ENCODE measurements around the gene TAOK2. TPM values are rescaled to one million over a fixed set of nuclear protein-coding genes. Genes with fewer than 3 reads are reported as not detected.

The TAOK2 gene
- total and polyA plus RNA-seq, 9 donors: 28.0 to 43.3 (median 37.8) TPM

DNA sequence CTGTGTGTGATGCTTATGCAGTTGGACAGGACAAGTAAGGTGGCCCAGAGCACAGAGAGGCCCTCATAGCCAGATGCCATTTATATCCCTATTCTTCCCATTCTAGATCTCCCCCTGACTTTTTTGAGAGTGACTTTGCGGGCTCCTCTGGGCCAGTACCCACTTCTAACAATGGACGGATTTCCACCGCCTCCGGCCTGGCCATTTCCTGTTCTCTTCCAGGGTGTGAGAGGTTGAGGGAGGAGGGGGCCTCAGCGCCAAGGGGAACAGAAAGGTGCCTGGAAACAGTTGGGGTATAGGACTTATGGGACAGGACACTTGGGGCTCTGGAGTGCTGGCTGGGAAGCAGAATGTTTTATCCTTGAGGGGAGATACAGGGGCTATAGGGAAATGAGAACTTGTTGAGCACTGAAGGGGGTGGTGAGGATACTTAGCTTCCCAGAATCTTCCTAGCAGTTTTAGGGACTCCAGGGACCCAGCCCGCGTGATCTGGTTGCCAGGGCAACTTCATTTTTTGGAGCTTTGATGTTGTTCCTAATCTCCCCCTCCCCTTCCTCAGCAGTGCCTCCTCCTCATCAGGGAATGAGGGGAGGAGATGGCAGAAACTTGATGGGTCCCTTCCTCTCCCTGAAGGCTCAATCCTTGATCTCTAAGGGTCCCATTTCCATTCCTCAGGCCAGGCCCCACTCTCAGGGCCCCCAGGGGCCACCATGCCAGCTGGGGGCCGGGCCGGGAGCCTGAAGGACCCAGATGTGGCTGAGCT, 3.6 kb downstream of the TAOK2 start:
- Histone ChIP-seq H3K4me3 (ENCODE audit: low read length) (no peak overlapping the region), H3K27ac (ENCODE audit: low read length) (peak overlapping the region; percentile 71), H3K9me3 (replicated peaks; ENCODE audit: control insufficient read depth, low read depth, low read length) (peaks cover 5% of the 10 kb centered on the region), H3K27me3 (ENCODE audit: control insufficient read depth, insufficient read depth, low read length) (no peaks in the 10 kb centered on the region), H3K4me1 (ENCODE audit: control insufficient read depth, insufficient read depth, low read length) (peaks cover 43% of the 10 kb centered on the region), H3K36me3 (ENCODE audit: control insufficient read depth, insufficient read depth, low read length) (peaks cover 52% of the 10 kb centered on the region)
- DNase-seq: no peak
- WGBS (ENCODE audit: insufficient coverage): 73% methylated on average over 5 of the region's 9 CpGs

DNA sequence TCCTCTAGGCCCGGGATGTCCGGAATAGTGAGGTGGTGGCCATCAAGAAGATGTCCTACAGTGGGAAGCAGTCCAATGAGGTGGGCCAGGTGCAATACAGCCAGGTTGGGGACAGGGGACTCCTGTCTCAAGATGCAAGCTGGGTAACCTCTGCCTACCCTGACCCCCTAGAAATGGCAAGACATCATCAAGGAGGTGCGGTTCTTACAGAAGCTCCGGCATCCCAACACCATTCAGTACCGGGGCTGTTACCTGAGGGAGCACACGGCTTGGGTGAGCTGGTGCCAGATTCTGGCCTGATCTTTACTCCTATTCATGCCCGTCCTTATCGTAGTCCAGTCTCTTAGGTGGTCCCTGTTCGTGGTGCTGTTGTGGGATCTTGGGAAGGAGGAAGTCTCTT, 4.4 kb downstream of the TAOK2 start:
- Histone ChIP-seq H3K4me3 (ENCODE audit: low read length) (no peak overlapping the region), H3K36me3 (ENCODE audit: control insufficient read depth, insufficient read depth, low read length) (peaks cover 57% of the 10 kb centered on the region), H3K9me3 (replicated peaks; ENCODE audit: control insufficient read depth, low read depth, low read length) (peaks cover 2% of the 10 kb centered on the region), H3K27me3 (ENCODE audit: control insufficient read depth, insufficient read depth, low read length) (no peaks in the 10 kb centered on the region), H3K27ac (ENCODE audit: low read length) (no peak overlapping the region), H3K4me1 (ENCODE audit: control insufficient read depth, insufficient read depth, low read length) (peaks cover 41% of the 10 kb centered on the region)
- DNase-seq: no peak
- WGBS (ENCODE audit: insufficient coverage): 100% methylated on average over 9 of the region's 9 CpGs

DNA sequence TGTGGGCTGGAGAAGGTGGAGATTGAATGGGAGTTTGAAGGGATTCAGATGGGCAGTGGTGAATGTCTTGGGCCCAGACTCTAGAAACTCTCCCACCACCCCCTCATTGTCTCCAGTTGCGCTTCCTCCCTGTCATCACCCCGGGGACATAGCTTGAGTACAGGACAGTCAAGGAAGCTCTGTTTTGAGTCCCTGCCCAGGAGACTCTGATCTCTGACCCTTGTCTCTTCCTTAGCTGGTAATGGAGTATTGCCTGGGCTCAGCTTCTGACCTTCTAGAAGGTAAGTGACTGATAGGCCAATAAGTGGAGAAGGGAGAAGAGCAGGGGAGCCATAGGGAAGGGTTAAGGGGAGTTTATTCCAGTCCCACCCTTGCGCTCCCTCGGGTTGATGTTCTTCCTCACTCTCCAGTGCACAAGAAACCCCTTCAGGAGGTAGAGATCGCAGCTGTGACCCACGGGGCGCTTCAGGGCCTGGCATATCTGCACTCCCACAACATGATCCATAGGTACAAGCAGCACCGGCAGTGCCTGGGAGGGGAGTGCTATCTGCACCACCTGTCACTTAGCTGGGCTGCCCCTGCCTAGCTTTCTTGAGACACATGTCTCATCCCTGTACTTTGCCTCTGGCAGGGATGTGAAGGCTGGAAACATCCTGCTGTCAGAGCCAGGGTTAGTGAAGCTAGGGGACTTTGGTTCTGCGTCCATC, 5.0 kb downstream of the TAOK2 start:
- H3K9me3 ChIP-seq (replicated peaks; ENCODE audit: control insufficient read depth, low read depth, low read length): no peaks in the 10 kb centered on the region
- no peaks in the 10 kb centered on the region for H3K27me3 ChIP-seq (ENCODE audit: control insufficient read depth, insufficient read depth, low read length)
- no peak for DNase-seq
- peaks cover 63% of the 10 kb centered on the region for H3K36me3 ChIP-seq (ENCODE audit: control insufficient read depth, insufficient read depth, low read length)
- WGBS (ENCODE audit: insufficient coverage): 89% methylated on average over 1 of the region's 9 CpGs
- peaks cover 38% of the 10 kb centered on the region for H3K4me1 ChIP-seq (ENCODE audit: control insufficient read depth, insufficient read depth, low read length)
- H3K4me3 ChIP-seq (ENCODE audit: low read length): no peak overlapping the region
- no peak overlapping the region for H3K27ac ChIP-seq (ENCODE audit: low read length)

DNA sequence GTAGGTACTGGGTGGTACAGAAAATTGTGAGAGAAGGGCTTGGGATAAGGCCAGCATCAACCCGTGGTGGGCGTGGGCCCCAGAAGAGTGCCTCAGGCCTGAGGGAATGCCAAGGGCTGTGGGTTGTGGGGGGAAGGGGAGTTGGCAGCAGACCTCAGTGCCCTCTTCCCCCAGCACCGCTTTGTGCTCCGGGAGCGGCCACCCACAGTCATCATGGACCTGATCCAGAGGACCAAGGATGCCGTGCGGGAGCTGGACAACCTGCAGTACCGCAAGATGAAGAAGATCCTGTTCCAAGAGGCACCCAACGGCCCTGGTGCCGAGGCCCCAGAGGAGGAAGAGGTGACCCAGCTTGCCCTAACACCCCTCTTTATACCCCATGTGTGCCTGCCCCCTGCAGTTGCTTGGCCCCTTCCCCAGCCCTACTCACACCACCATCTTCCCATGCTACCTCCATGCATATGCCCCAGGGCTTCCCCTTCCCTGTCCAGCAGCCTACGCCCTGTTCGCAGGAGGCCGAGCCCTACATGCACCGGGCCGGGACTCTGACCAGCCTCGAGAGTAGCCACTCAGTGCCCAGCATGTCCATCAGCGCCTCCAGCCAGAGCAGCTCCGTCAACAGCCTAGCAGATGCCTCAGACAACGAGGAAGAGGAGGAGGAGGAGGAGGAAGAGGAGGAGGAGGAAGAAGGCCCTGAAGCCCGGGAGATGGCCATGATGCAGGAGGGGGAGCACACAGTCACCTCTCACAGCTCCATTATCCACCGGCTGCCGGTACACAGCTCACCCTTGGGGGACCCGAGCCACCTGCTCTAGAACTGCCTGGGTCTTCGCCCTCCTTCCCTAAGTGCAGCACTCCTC, 9.1 kb downstream of the TAOK2 start:
- peaks cover 7% of the 10 kb centered on the region for H3K4me1 ChIP-seq (ENCODE audit: control insufficient read depth, insufficient read depth, low read length)
- 88% methylated on average over 13 of the region's 24 CpGs for WGBS (ENCODE audit: insufficient coverage)

DNA sequence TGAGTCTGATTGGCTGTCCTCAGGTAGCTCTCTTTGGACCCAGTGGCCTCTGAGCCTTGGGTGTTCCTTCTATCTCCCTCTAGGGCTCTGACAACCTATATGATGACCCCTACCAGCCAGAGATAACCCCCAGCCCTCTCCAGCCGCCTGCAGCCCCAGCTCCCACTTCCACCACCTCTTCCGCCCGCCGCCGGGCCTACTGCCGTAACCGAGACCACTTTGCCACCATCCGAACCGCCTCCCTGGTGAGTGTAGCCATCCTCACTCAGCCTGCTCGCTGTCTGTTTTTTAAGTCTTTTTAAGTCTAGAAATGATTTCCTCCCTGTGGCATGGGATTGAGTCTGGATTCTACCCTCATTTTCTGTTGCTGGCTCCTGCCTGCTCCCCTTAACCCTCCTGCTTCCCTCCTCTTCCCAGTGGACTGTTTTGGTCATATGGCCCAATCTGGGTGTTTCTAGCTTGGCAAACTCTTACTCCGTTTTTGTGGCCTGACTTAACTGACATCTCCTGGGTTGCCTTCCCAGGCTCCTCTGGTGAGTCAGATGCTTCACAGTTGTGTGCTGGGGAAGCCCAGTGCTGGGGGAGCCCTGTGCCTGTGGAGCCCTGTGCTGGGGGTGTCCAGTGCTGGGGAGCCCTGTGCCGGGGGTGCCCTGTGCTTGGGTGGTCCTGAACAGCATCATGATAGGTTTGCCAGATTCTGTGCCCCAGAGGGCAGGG, 9.9 kb downstream of the TAOK2 start:
- DNase-seq: no peak
- H3K27ac ChIP-seq (ENCODE audit: low read length): no peak overlapping the region
- H3K36me3 ChIP-seq (ENCODE audit: control insufficient read depth, insufficient read depth, low read length): peaks cover 99% of the 10 kb centered on the region
- H3K4me3 ChIP-seq (ENCODE audit: low read length): no peak overlapping the region
- H3K9me3 ChIP-seq (replicated peaks; ENCODE audit: control insufficient read depth, low read depth, low read length): no peaks in the 10 kb centered on the region
- no peaks in the 10 kb centered on the region for H3K4me1 ChIP-seq (ENCODE audit: control insufficient read depth, insufficient read depth, low read length)
- H3K27me3 ChIP-seq (ENCODE audit: control insufficient read depth, insufficient read depth, low read length): no peaks in the 10 kb centered on the region
- 87% methylated on average over 12 of the region's 12 CpGs for WGBS (ENCODE audit: insufficient coverage)

More for the DNA sequence above, 9.1 kb downstream of the TAOK2 start:
- Histone ChIP-seq H3K36me3 (ENCODE audit: control insufficient read depth, insufficient read depth, low read length) (peaks cover 99% of the 10 kb centered on the region), H3K9me3 (replicated peaks; ENCODE audit: control insufficient read depth, low read depth, low read length) (no peaks in the 10 kb centered on the region), H3K4me3 (ENCODE audit: low read length) (no peak overlapping the region), H3K27me3 (ENCODE audit: control insufficient read depth, insufficient read depth, low read length) (no peaks in the 10 kb centered on the region), H3K27ac (ENCODE audit: low read length) (no peak overlapping the region)
- no peak for DNase-seq

DNA sequence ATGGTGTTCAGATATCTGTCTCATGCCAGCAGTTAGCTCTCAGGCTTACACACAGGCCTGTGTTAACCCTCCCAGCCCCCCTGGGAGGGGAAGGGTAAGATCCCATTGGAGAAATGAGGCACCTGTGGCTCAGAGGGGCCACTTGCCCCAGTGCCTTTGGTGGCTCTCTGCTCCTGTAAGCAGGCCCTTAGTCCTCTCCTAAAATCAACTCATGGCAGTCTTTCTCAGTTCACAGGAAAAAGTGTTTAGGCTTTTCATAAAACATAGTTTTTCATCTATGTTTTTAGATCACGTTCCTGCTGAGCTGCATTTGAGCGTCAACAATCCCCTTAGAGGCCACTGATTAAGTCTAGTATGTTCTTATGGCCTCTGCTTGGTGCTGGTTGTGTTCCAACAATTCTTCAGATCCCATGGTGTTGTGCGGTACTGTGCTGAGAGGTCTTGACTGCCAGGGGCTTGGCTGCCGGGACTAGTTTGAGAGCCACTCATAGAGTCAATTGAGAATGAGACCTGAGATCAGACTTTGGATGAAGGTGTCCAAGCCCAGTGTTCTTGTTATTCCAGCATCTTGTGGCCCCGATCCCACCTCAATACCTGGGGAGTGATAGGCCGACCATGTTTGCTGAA, 10.6 kb downstream of the TAOK2 start:
- Histone ChIP-seq H3K4me3 (ENCODE audit: low read length) (no peak overlapping the region), H3K4me1 (ENCODE audit: control insufficient read depth, insufficient read depth, low read length) (no peaks in the 10 kb centered on the region), H3K9me3 (replicated peaks; ENCODE audit: control insufficient read depth, low read depth, low read length) (no peaks in the 10 kb centered on the region), H3K36me3 (ENCODE audit: control insufficient read depth, insufficient read depth, low read length) (peaks cover 99% of the 10 kb centered on the region), H3K27me3 (ENCODE audit: control insufficient read depth, insufficient read depth, low read length) (no peaks in the 10 kb centered on the region), H3K27ac (ENCODE audit: low read length) (no peak overlapping the region)
- no peak for DNase-seq
- WGBS (ENCODE audit: insufficient coverage): 61% methylated on average over 3 of the region's 6 CpGs

DNA sequence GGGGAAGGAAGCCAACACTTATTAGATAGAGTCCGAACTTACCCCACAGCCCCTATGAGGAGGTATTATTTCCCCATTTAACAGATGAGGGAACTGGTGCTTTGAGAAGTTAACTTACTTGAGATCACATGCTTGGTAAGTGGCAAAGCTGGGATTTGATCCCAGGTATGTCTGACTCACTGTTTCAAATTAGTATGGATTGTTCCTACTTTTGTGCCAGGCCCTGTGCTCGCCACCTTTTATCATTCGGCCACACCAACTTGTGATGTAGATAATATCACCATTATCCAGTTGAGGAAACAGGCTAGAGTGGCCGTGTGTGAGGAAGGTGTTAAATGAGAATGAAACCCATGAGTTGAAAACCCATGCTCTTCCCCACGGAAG, 11.1 kb downstream of the TAOK2 start:
- no peaks in the 10 kb centered on the region for H3K4me1 ChIP-seq (ENCODE audit: control insufficient read depth, insufficient read depth, low read length)
- no peak for DNase-seq
- WGBS (ENCODE audit: insufficient coverage): 88% methylated on average over 1 of the region's 5 CpGs
- no peaks in the 10 kb centered on the region for H3K27me3 ChIP-seq (ENCODE audit: control insufficient read depth, insufficient read depth, low read length)
- no peak overlapping the region for H3K4me3 ChIP-seq (ENCODE audit: low read length)
- H3K27ac ChIP-seq (ENCODE audit: low read length): no peak overlapping the region
- H3K36me3 ChIP-seq (ENCODE audit: control insufficient read depth, insufficient read depth, low read length): peaks cover 99% of the 10 kb centered on the region
- H3K9me3 ChIP-seq (replicated peaks; ENCODE audit: control insufficient read depth, low read depth, low read length): no peaks in the 10 kb centered on the region

DNA sequence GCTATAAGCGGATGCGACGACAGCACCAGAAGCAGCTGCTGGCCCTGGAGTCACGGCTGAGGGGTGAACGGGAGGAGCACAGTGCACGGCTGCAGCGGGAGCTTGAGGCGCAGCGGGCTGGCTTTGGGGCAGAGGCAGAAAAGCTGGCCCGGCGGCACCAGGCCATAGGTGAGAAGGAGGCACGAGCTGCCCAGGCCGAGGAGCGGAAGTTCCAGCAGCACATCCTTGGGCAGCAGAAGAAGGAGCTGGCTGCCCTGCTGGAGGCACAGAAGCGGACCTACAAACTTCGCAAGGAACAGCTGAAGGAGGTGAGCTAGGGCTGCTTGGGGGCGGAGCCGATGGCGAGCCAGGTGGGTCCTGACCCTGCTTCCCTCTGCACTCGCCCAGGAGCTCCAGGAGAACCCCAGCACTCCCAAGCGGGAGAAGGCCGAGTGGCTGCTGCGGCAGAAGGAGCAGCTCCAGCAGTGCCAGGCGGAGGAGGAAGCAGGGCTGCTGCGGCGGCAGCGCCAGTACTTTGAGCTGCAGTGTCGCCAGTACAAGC, 11.7 kb downstream of the TAOK2 start:
- H3K4me1 ChIP-seq (ENCODE audit: control insufficient read depth, insufficient read depth, low read length): no peaks in the 10 kb centered on the region
- H3K27ac ChIP-seq (ENCODE audit: low read length): no peak overlapping the region
- H3K36me3 ChIP-seq (ENCODE audit: control insufficient read depth, insufficient read depth, low read length): peaks cover 98% of the 10 kb centered on the region
- no peaks in the 10 kb centered on the region for H3K9me3 ChIP-seq (replicated peaks; ENCODE audit: control insufficient read depth, low read depth, low read length)
- WGBS (ENCODE audit: insufficient coverage): 90% methylated on average over 23 of the region's 28 CpGs
- no peak for DNase-seq
- H3K4me3 ChIP-seq (ENCODE audit: low read length): no peak overlapping the region
- H3K27me3 ChIP-seq (ENCODE audit: control insufficient read depth, insufficient read depth, low read length): no peaks in the 10 kb centered on the region

DNA sequence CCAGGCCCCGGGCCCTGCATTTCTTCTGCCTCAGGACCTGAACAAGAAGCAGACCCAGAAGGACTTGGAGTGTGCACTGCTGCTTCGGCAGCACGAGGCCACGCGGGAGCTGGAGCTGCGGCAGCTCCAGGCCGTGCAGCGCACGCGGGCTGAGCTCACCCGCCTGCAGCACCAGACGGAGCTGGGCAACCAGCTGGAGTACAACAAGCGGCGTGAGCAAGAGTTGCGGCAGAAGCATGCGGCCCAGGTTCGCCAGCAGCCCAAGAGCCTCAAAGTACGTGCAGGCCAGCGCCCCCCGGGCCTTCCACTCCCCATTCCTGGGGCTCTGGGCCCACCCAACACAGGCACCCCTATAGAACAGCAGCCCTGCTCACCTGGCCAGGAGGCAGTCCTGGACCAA, 12.6 kb downstream of the TAOK2 start:
- no peak for DNase-seq
- 91% methylated on average over 17 of the region's 20 CpGs for WGBS (ENCODE audit: insufficient coverage)
- Histone ChIP-seq H3K27ac (ENCODE audit: low read length) (no peak overlapping the region), H3K27me3 (ENCODE audit: control insufficient read depth, insufficient read depth, low read length) (no peaks in the 10 kb centered on the region), H3K9me3 (replicated peaks; ENCODE audit: control insufficient read depth, low read depth, low read length) (no peaks in the 10 kb centered on the region), H3K4me3 (ENCODE audit: low read length) (no peak overlapping the region), H3K4me1 (ENCODE audit: control insufficient read depth, insufficient read depth, low read length) (no peaks in the 10 kb centered on the region), H3K36me3 (ENCODE audit: control insufficient read depth, insufficient read depth, low read length) (peaks cover 98% of the 10 kb centered on the region)

Measured in muscle of leg (tissue), 11 donors.